Sigmoid colon (tissue), 7 donors: ENCODE measurements around the gene CRYBG1. TPM values are rescaled to one million over a fixed set of nuclear protein-coding genes. Genes with fewer than 3 reads are reported as not detected.

Experiments used
- DNase-seq: peaks from one replicate; pipeline ENCODE4 v3.0.0-alpha.2; 2019
- H3K27ac ChIP-seq, 4 donors: fragments of 200-600 bp; sonication (generic); one replicate each; pipeline ENCODE4 v1.5.1; 2016 to 2019; ENCODE audit warnings: mild to moderate bottlenecking in 1 of 4
- H3K27me3 ChIP-seq, 3 donors: fragments of 200-600 bp; sonication (generic); one replicate each; pipeline ENCODE4 v1.5.1; 2019; ENCODE audit warnings: mild to moderate bottlenecking in 1 of 3
- H3K36me3 ChIP-seq, 4 donors: fragments of 200-600 bp; sonication (generic); one replicate each; pipeline ENCODE4 v1.5.1; 2016 to 2019
- H3K4me1 ChIP-seq, 4 donors: fragments of 200-600 bp; sonication (generic); one replicate each; pipeline ENCODE4 v1.5.1; 2017 to 2019
- H3K4me3 ChIP-seq, 4 donors: fragments of 200-600 bp; sonication (generic); one replicate each; pipeline ENCODE4 v1.5.1; 2017 to 2019; ENCODE audit warnings: mild to moderate bottlenecking in 2 of 4, moderate library complexity in 1 of 4
- H3K9me3 ChIP-seq, 4 donors: fragments of 200-600 bp in 3 of 4; sonication (generic) in 3 of 4; one replicate each; pipeline versions ENCODE4 v1.5.1 to v1.6.1; 2013 to 2019
- EP300 ChIP-seq, 4 donors: sonication (generic); formaldehyde crosslinking; IDR thresholded peaks; one replicate each; pipeline ENCODE4 v1.6.1; 2017; ENCODE audit warnings: antibody characterized with exemption in 4 of 4
- POLR2A ChIP-seq, 2 donors: fragments of 450-650 bp; IDR thresholded peaks; one replicate each; pipeline ENCODE4 v1.6.1; 2016; ENCODE audit warnings: antibody characterized with exemption in 2 of 2, mild to moderate bottlenecking in 2 of 2, moderate library complexity in 2 of 2
- POLR2AphosphoS5 ChIP-seq, 4 donors: sonication (generic); formaldehyde crosslinking; IDR thresholded peaks; one replicate each; pipeline ENCODE4 v1.6.1; 2017; ENCODE audit warnings: antibody characterized with exemption in 4 of 4
- WGBS, 2 donors: extraction: QIAGEN DNeasy Blood & Tissue Kit; methylation state at CpG; one replicate each; pipeline ENCODE4 v1.1.7; 2013; 5-methylcytosine and 5-hydroxymethylcytosine counted together
- intact Hi-C: fragments of 100-400 bp; cut with DNase I; formaldehyde crosslinking; loops from one replicate; pipeline ENCODE4 v1.15.1; 2023
- polyA plus RNA-seq, 3 donors: library from polyadenylated mRNA; stranded (reverse); fragments of 200-250 nt; gene quantifications; one replicate each; pipeline ENCODE4 v1.2.3, GENCODE V29; 2013
- total RNA-seq, 4 donors: library from RNA; depleted of rRNA; stranded (reverse); fragments of >200 nt; gene quantifications; one replicate each; pipeline ENCODE4 v1.1.0, GENCODE V29; 2016
- TF ChIP-seq, protein P1 (sequence below), 4 experiments: fragments of 450-650 bp in 3 of 4; fragments of 200-600 bp in 1 of 4; IDR thresholded peaks; one replicate each; pipeline ENCODE4 v1.5.1; 2016 to 2019; ENCODE audit warnings: antibody characterized with exemption in 4 of 4, mild to moderate bottlenecking in 3 of 4, moderate library complexity in 2 of 4
- donor health status: healthy with polysubstance abuse.
- donor health status: Bipolar disorder and iron deficiency.
- donor health status: healthy.

The CRYBG1 gene
- total and polyA plus RNA-seq, 7 donors: 5.8 to 26.5 (median 10.2) TPM

DNA sequence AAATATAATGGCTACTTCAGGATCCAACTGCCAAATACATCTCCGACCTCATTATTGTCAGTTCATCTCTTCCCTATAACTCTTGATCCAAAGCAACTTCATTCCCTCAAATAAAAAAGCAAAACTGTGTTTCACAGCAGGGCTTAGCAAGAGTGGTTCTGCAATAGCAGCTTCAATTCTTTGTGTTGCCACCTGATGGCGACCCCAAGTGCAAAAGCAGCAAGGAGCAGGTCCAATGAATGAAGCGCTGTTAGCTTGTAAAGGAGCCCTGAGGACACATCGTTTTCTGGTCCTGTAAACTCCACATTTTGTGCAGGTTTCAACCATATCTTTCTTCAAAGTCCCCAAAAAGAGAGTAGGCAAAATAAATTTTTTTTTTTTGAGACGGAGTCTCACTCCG lies 249.2 kb downstream of the CRYBG1 start:
- Histone ChIP-seq H3K27ac (no peak overlapping the region), H3K4me3 (no peak overlapping the region), H3K4me1 (no peaks in the 10 kb centered on the region), H3K9me3 (no peaks in the 10 kb centered on the region), H3K27me3 (no peaks in the 10 kb centered on the region), H3K36me3 (peaks cover 0 to 18% (median 0%) of the 10 kb centered on the region in 4 donors)
- TF ChIP-seq POLR2A (IDR thresholded peaks at IDR 0.05) (no peak), EP300 (IDR thresholded peaks at IDR 0.05) (no peak), POLR2AphosphoS5 (IDR thresholded peaks at IDR 0.05) (no peak)
- TF ChIP-seq, protein P1, sequence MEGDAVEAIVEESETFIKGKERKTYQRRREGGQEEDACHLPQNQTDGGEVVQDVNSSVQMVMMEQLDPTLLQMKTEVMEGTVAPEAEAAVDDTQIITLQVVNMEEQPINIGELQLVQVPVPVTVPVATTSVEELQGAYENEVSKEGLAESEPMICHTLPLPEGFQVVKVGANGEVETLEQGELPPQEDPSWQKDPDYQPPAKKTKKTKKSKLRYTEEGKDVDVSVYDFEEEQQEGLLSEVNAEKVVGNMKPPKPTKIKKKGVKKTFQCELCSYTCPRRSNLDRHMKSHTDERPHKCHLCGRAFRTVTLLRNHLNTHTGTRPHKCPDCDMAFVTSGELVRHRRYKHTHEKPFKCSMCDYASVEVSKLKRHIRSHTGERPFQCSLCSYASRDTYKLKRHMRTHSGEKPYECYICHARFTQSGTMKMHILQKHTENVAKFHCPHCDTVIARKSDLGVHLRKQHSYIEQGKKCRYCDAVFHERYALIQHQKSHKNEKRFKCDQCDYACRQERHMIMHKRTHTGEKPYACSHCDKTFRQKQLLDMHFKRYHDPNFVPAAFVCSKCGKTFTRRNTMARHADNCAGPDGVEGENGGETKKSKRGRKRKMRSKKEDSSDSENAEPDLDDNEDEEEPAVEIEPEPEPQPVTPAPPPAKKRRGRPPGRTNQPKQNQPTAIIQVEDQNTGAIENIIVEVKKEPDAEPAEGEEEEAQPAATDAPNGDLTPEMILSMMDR (IDR thresholded peaks at IDR 0.05): no peak
- no peak for DNase-seq
- WGBS, 2 donors: 72 to 78% methylated on average over 6 of the region's 6 CpGs
- intact Hi-C loops: no loop called here

DNA sequence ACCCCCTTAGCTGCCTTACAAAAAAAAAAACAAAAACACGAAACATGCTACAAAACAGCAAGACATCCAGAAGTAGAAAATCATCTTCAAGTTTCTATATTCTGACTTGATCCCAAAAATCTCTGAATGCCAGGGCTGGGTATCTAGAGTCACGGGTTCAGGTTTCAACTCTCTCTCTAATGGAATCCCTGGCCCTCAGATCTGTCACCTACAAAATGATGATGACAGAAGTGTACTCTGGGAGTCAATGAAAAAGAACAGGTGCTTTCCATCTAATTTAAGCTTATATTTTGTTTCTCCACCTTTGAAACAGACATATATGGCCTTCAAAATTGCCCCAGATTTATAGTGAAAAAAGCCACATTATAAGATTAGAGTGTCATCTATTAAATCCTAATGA lies 250.5 kb downstream of the CRYBG1 start:
- Histone ChIP-seq H3K4me1 (no peaks in the 10 kb centered on the region), H3K27ac (no peak overlapping the region), H3K36me3 (peaks cover 0 to 21% (median 0%) of the 10 kb centered on the region in 4 donors), H3K4me3 (no peak overlapping the region), H3K27me3 (no peaks in the 10 kb centered on the region), H3K9me3 (no peaks in the 10 kb centered on the region)
- 96 to 97% methylated on average over 2 of the region's 2 CpGs for WGBS, 2 donors
- intact Hi-C loops: no loop called here
- no peak for DNase-seq
- TF ChIP-seq, protein P1 (IDR thresholded peaks at IDR 0.05): no peak
- TF ChIP-seq EP300 (IDR thresholded peaks at IDR 0.05) (no peak), POLR2A (IDR thresholded peaks at IDR 0.05) (no peak), POLR2AphosphoS5 (IDR thresholded peaks at IDR 0.05) (no peak)

DNA sequence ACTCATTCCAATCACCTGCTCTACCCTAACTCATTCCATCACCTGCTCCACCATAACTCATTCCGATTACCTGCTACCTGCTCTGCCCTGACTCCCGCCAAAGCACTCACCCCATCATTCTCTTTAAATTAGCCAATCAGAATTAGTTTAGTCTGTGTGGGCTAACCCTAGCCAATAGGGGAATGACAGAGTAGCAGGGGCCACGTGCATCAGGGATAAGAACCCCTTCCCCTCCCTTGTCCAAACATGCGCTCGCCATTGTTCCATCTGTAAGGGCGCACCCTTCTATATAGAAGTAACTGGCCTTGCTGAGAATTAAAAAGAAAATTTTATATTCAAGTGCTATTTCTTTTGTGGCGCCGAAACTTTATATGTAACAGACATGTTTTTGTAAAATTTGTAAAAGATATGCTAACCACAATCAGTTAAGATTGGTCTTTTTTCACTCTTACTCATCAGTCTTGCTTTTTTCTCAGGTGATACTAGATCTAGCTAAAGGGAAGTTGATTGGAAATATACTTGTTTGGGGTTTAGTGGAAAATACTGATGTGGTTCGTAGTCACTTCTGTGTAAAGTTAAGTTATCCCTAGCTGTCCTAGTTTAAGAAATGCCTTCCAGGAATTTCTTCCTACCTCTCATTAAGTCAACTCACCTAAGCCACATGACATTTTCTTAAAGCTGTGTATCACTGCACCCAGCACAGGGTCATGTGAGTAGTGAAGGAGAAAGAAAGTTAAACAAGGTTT lies 252.3 kb downstream of the CRYBG1 start:
- Histone ChIP-seq H3K9me3 (no peaks in the 10 kb centered on the region), H3K4me3 (no peak overlapping the region), H3K36me3 (peaks cover 0 to 21% (median 0%) of the 10 kb centered on the region in 4 donors), H3K4me1 (no peaks in the 10 kb centered on the region), H3K27ac (no peak overlapping the region), H3K27me3 (no peaks in the 10 kb centered on the region)
- intact Hi-C loops: no loop called here
- TF ChIP-seq POLR2A (IDR thresholded peaks at IDR 0.05): no peak
- TF ChIP-seq, protein P1 (IDR thresholded peaks at IDR 0.05): no peak
- TF ChIP-seq EP300 (IDR thresholded peaks at IDR 0.05): no peak
- no peak for TF ChIP-seq POLR2AphosphoS5 (IDR thresholded peaks at IDR 0.05)
- 82 to 88% methylated on average over 9 of the region's 9 CpGs for WGBS, 2 donors
- no peak for DNase-seq

DNA sequence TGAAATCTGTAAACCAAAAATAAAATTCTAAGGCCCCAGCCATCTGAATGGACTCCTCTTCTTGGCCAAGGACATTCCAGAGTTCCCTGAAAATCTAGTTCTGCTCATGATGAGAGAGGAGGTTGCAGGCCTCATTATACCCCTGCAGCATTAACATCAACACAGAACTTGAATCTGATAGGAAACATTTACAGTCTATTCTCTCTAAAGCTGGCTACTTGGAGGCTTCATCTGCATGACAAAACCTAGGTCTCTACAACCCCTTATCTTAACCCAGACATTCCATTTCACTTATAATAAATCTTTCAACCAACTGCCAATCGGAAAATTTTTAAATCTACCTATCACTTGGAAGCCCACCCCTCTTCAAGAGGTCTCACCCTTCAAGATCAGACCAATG lies 253.1 kb downstream of the CRYBG1 start:
- no peaks in the 10 kb centered on the region for H3K4me1 ChIP-seq
- no peak for TF ChIP-seq EP300 (IDR thresholded peaks at IDR 0.05)
- no peak for TF ChIP-seq POLR2A (IDR thresholded peaks at IDR 0.05)
- TF ChIP-seq, protein P1 (IDR thresholded peaks at IDR 0.05): no peak
- TF ChIP-seq POLR2AphosphoS5 (IDR thresholded peaks at IDR 0.05): no peak
- H3K27me3 ChIP-seq: no peaks in the 10 kb centered on the region
- H3K4me3 ChIP-seq: no peak overlapping the region
- no peaks in the 10 kb centered on the region for H3K9me3 ChIP-seq
- no peak overlapping the region for H3K27ac ChIP-seq
- H3K36me3 ChIP-seq: peaks cover 0 to 23% (median 0%) of the 10 kb centered on the region in 4 donors
- WGBS, 2 donors: 93 to 98% methylated on average over 1 of the region's 1 CpG
- intact Hi-C loops: no loop called here
- no peak for DNase-seq
